PC-9 (cell line): ENCODE data around the gene KCNK2.

ENCODE experiments used
- EZH2 ChIP-seq: fragments of 200-600 bp; sonication (generic); IDR thresholded peaks from 2 replicates; pipeline ENCODE4 v1.8.0; 2017; ENCODE audit warnings: antibody characterized with exemption, low read depth
- TF ChIP-seq, protein P1 (sequence below): fragments of 200-600 bp; sonication (generic); conservative IDR thresholded peaks from 2 replicates; pipeline ENCODE4 v1.6.1; 2017; ENCODE audit warnings: mixed run types, antibody characterized with exemption, mild to moderate bottlenecking, moderate library complexity

DNA sequence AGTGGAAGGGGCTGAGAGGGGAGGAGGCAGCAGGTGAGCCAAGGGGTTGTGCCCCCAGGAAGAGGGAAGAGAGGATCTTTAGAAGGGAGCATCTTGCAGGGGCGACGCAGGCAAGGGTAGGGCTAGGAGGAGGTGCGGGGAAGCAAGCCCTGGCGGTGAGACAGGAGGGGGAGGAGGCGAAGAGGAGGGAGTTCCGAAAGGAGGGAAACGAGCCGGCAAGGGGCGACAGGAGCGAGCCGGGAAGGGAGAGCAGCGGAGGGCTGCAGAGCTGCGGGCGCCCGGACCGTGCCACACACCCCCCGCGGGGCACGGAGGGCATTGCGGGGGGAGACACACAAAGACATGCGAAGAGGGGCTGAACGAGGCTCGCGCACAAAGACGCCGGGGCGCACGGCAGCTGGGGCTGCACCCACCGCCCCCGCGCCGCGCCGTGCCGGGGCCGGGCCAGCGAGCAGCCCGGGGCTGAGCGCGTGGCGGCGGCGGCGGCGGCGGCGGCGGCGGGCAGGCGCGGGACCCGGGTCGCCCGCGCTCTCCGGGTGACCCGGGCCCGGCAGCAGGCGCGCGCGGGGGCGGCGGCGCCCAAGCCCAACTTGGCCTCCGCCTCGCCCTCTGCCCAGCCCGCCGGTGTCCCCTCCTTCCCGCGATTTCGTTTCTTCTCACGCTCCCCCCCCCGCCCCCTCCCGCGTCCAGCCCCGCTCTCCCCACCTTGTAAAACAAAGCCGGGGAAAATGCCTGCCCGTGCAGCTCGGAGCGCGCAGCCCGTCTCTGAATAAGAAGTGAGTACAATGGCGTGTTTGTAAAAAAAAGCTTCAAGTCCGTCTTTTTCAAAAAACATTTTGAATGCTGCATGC is at the start of gene KCNK2:
- TF ChIP-seq, protein P1, sequence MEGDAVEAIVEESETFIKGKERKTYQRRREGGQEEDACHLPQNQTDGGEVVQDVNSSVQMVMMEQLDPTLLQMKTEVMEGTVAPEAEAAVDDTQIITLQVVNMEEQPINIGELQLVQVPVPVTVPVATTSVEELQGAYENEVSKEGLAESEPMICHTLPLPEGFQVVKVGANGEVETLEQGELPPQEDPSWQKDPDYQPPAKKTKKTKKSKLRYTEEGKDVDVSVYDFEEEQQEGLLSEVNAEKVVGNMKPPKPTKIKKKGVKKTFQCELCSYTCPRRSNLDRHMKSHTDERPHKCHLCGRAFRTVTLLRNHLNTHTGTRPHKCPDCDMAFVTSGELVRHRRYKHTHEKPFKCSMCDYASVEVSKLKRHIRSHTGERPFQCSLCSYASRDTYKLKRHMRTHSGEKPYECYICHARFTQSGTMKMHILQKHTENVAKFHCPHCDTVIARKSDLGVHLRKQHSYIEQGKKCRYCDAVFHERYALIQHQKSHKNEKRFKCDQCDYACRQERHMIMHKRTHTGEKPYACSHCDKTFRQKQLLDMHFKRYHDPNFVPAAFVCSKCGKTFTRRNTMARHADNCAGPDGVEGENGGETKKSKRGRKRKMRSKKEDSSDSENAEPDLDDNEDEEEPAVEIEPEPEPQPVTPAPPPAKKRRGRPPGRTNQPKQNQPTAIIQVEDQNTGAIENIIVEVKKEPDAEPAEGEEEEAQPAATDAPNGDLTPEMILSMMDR, result no peak
- no peak for TF ChIP-seq EZH2
